IMR-90 (cell line): ENCODE data around the gene CARS2. TPM values are rescaled to one million over a fixed set of nuclear protein-coding genes. Genes with fewer than 3 reads are reported as not detected.

ENCODE experiments used
- ATAC-seq: fragments of 200-7000 bp; cut with Tn5 transposase; 2 replicates; pipeline ENCODE4 v1.9.1; 2020; ENCODE audit warnings: low read depth, mild to moderate bottlenecking, moderate library complexity
- BruUV-seq: library from RNA; stranded (reverse); fragments of 400-500 nt; replicated peaks from 2 replicates; lab custom pipeline; 2021; lab: Mats Ljungman, UMichigan
- CTCF ChIA-PET: fragments of 300-600 bp; formaldehyde crosslinking; extraction: SDS; loops from one replicate; lab custom pipeline; 2021; ENCODE audit warnings: antibody characterized with exemption; lab: Yijun Ruan, JAX
- POLR2A ChIA-PET: fragments of 300-600 bp; sonication (Branson Sonifier 250); formaldehyde crosslinking; loops from one replicate; lab custom pipeline; 2022; ENCODE audit warnings: antibody characterized with exemption; ENCODE audit not compliant: unreplicated experiment; lab: Charles Lee
- DNase-seq: peaks from one replicate; pipeline ENCODE4 v3.0.0; 2013
- H2AFZ ChIP-seq: replicated peaks from 2 replicates; pipeline ENCODE3; 2013; ENCODE audit warnings: low read length, mild to moderate bottlenecking; ENCODE audit not compliant: poor library complexity
- H2AK5ac ChIP-seq: 2 replicates; pipeline ENCODE4 v1.6.1; 2013; ENCODE audit warnings: low read depth, low read length, inconsistent platforms
- H2AK9ac ChIP-seq: replicated peaks from 2 replicates; pipeline ENCODE3; 2013; ENCODE audit warnings: mild to moderate bottlenecking, low read depth, low read length, moderate library complexity; ENCODE audit not compliant: poor library complexity
- H2BK120ac ChIP-seq: 2 replicates; pipeline ENCODE4 v1.6.1; 2013; ENCODE audit warnings: low read depth, low read length, inconsistent platforms
- H2BK15ac ChIP-seq: 3 replicates; pipeline ENCODE4 v1.6.1; 2013; ENCODE audit warnings: low read depth, low read length, inconsistent platforms
- H2BK20ac ChIP-seq: 2 replicates; pipeline ENCODE4 v1.6.1; 2013; ENCODE audit warnings: low read depth, mild to moderate bottlenecking, inconsistent platforms, low read length, moderate library complexity
- H2BK5ac ChIP-seq: 2 replicates; pipeline ENCODE4 v1.6.1; 2013; ENCODE audit warnings: mild to moderate bottlenecking, low read depth, low read length, inconsistent platforms; ENCODE audit not compliant: poor library complexity, severe bottlenecking
- H3K14ac ChIP-seq: replicated peaks from 2 replicates; pipeline ENCODE4 v1.6.1; 2013; ENCODE audit warnings: low read depth, low read length, inconsistent platforms
- H3K18ac ChIP-seq: 2 replicates; pipeline ENCODE4 v1.6.1; 2013; ENCODE audit warnings: low read depth, low read length, control low read depth
- H3K23ac ChIP-seq: 2 replicates; pipeline ENCODE4 v1.6.1; 2013; ENCODE audit warnings: low read depth, low read length, inconsistent platforms
- H3K27ac ChIP-seq: 2 replicates; pipeline ENCODE4 v1.5.1; 2013; ENCODE audit warnings: mild to moderate bottlenecking, control low read depth, low read length; ENCODE audit not compliant: insufficient read depth
- H3K27me3 ChIP-seq: 2 replicates; pipeline ENCODE4 v1.6.1; 2013; ENCODE audit warnings: low read length; ENCODE audit not compliant: control insufficient read depth, insufficient read depth
- H3K36me3 ChIP-seq: 2 replicates; pipeline ENCODE4 v1.6.1; 2013; ENCODE audit warnings: low read length, mixed read lengths; ENCODE audit not compliant: control insufficient read depth, insufficient read depth
- H3K4ac ChIP-seq: 2 replicates; pipeline ENCODE4 v1.6.1; 2013; ENCODE audit warnings: low read depth, low read length, inconsistent platforms
- H3K4me1 ChIP-seq: 2 replicates; pipeline ENCODE4 v1.6.1; 2013; ENCODE audit warnings: low read length, mixed read lengths; ENCODE audit not compliant: control insufficient read depth, insufficient read depth
- H3K4me2 ChIP-seq: 2 replicates; pipeline ENCODE4 v1.6.1; 2013; ENCODE audit warnings: low read depth, mild to moderate bottlenecking, control low read depth, low read length, moderate library complexity
- H3K4me3 ChIP-seq: 2 replicates; pipeline ENCODE4 v1.5.1; 2013; ENCODE audit warnings: low read depth, mild to moderate bottlenecking, control low read depth, low read length, moderate library complexity; ENCODE audit not compliant: insufficient read depth
- H3K56ac ChIP-seq: 2 replicates; pipeline ENCODE4 v1.6.1; 2013; ENCODE audit warnings: low read length, inconsistent platforms; ENCODE audit not compliant: insufficient read depth; ENCODE audit errors: extremely low read depth
- H3K79me1 ChIP-seq, 2 experiments: 2 replicates each; pipeline ENCODE4 v1.6.1; 2013; ENCODE audit warnings: low read length in 2 of 2, inconsistent platforms in 1 of 2, low read depth in 1 of 2
- H3K9ac ChIP-seq: 2 replicates; pipeline ENCODE4 v1.6.1; 2013; ENCODE audit warnings: low read depth, low read length, control low read depth
- H3K9me1 ChIP-seq: 2 replicates; pipeline ENCODE4 v1.6.1; 2013; ENCODE audit warnings: low read length, inconsistent platforms; ENCODE audit not compliant: insufficient read depth
- H3K9me3 ChIP-seq: 2 replicates; pipeline ENCODE4 v1.6.1; 2013; ENCODE audit warnings: low read length; ENCODE audit not compliant: control insufficient read depth, insufficient read depth
- H4K20me1 ChIP-seq: 2 replicates; pipeline ENCODE4 v1.6.1; 2013; ENCODE audit warnings: low read length, inconsistent platforms; ENCODE audit not compliant: insufficient read depth
- H4K5ac ChIP-seq: 2 replicates; pipeline ENCODE4 v1.6.1; 2013; ENCODE audit warnings: mild to moderate bottlenecking, low read depth, low read length, control low read depth
- H4K8ac ChIP-seq, 2 experiments: 2 replicates each; pipeline ENCODE4 v1.6.1; 2013; ENCODE audit warnings: low read depth in 2 of 2, low read length in 2 of 2, control low read depth in 1 of 2, inconsistent platforms in 1 of 2
- H4K91ac ChIP-seq: 2 replicates; pipeline ENCODE4 v1.6.1; 2013; ENCODE audit warnings: low read depth, low read length, inconsistent platforms; ENCODE audit not compliant: insufficient read depth
- BHLHE40 ChIP-seq: fragments of 150-350 bp; IDR thresholded peaks from 2 replicates; pipeline ENCODE4 v1.6.1; 2016; ENCODE audit warnings: mild to moderate bottlenecking, low read depth, low read length
- CEBPB ChIP-seq: IDR thresholded peaks from 2 replicates; pipeline ENCODE4 v1.6.1; 2012; ENCODE audit warnings: low read depth, low read length, improper control_type of control experiment
- CHD1 ChIP-seq: IDR thresholded peaks from 2 replicates; pipeline ENCODE4 v1.6.1; 2012; ENCODE audit warnings: low read depth, low read length, improper control_type of control experiment
- CTCF ChIP-seq: conservative IDR thresholded peaks from 2 replicates; pipeline ENCODE4 v1.5.1; 2012; ENCODE audit warnings: mild to moderate bottlenecking, low read depth, low read length, improper control_type of control experiment
- ELK1 ChIP-seq: fragments of 150-350 bp; IDR thresholded peaks from 2 replicates; pipeline ENCODE4 v1.6.1; 2016; ENCODE audit warnings: low read depth, mild to moderate bottlenecking, low read length, moderate library complexity, borderline replicate concordance
- FOS ChIP-seq: fragments of 150-350 bp; IDR thresholded peaks from 2 replicates; pipeline ENCODE4 v1.6.1; 2016; ENCODE audit warnings: low read depth, low read length
- MAFK ChIP-seq: IDR thresholded peaks from 2 replicates; pipeline ENCODE4 v1.6.1; 2012; ENCODE audit warnings: low read depth, low read length, improper control_type of control experiment
- MAZ ChIP-seq: IDR thresholded peaks from 2 replicates; pipeline ENCODE4 v1.6.1; 2012; ENCODE audit warnings: low read depth, mild to moderate bottlenecking, low read length, improper control_type of control experiment, moderate library complexity, borderline replicate concordance
- MXI1 ChIP-seq: IDR thresholded peaks from 2 replicates; pipeline ENCODE4 v1.6.1; 2012; ENCODE audit warnings: low read depth, mild to moderate bottlenecking, low read length, moderate library complexity, borderline replicate concordance
- NFE2L2 ChIP-seq: fragments of 150-350 bp; IDR thresholded peaks from 2 replicates; pipeline ENCODE4 v1.6.1; 2016; ENCODE audit warnings: low read depth, mild to moderate bottlenecking, low read length
- RAD21 ChIP-seq: IDR thresholded peaks from 2 replicates; pipeline ENCODE4 v1.6.1; 2012; ENCODE audit warnings: low read length, improper control_type of control experiment
- RCOR1 ChIP-seq: IDR thresholded peaks from 2 replicates; pipeline ENCODE4 v1.6.1; 2012; ENCODE audit warnings: mild to moderate bottlenecking, low read length, improper control_type of control experiment; ENCODE audit not compliant: insufficient replicate concordance
- SMC3 ChIP-seq: fragments of 150-350 bp; IDR thresholded peaks from 2 replicates; pipeline ENCODE4 v1.6.1; 2016; ENCODE audit warnings: low read depth, mild to moderate bottlenecking, antibody characterized with exemption, low read length, moderate library complexity
- USF2 ChIP-seq: fragments of 150-350 bp; IDR thresholded peaks from 2 replicates; pipeline ENCODE4 v1.6.1; 2017; ENCODE audit warnings: mild to moderate bottlenecking, antibody characterized with exemption, low read length, low read depth
- WGBS, 2 experiments: methylation state at CpG; one replicate each; pipeline versions ENCODE4 v1.1.5 to v1.1.7; 2013; ENCODE audit warnings: missing lambda C conversion rate in 2 of 2; ENCODE audit not compliant: insufficient read length in 1 of 2; ENCODE audit errors: extremely low coverage in 2 of 2; 5-methylcytosine and 5-hydroxymethylcytosine counted together
- dilution Hi-C: fragments of 300-500 bp; cut with HindIII; formaldehyde crosslinking; loops from one replicate; pipeline ENCODE4 v1.14.3; 2018; ENCODE audit warnings: low sequenced_read_pairs; ENCODE audit not compliant: unreplicated experiment
- in situ Hi-C: fragments of 300-500 bp; cut with MboI; formaldehyde crosslinking; loops from 3 replicates; pipeline ENCODE4 v1.14.3; 2019; ENCODE audit warnings: low sequenced_read_pairs, inconsistent platforms, mixed read lengths
- intact Hi-C: fragments of 100-400 bp; cut with micrococcal nuclease; formaldehyde crosslinking; loops from 2 replicates; pipeline ENCODE4 v1.10.0; 2022
- polyA plus RNA-seq, 3 experiments: library from polyadenylated mRNA; depleted of rRNA; stranded (reverse); fragments of >200 nt; gene quantifications; 2 replicates each; pipeline ENCODE4 v1.2.3, GENCODE V29; 2012; ENCODE audit warnings: low replicate concordance in 1 of 3
- total RNA-seq: library from RNA; depleted of rRNA; stranded (reverse); fragments of >200 nt; gene quantifications from 2 replicates; pipeline ENCODE4 v1.2.3, GENCODE V29; 2012

CARS2 gene
- total and polyA plus RNA-seq, 2 of the 4 experiments (the other 2 are of a cell fraction): 76.2 to 76.4 TPM

GRCh38 chr13:110593430-110594130 is 112.3 kb downstream of the CARS2 start:
- no peak overlapping the region for H3K14ac ChIP-seq
- no CpG with 5 or more reads among the region's 6 CpGs for WGBS, 2 experiments
- H2AFZ ChIP-seq: no peak overlapping the region
- no peak overlapping the region for H3K18ac ChIP-seq
- H3K56ac ChIP-seq: no peak overlapping the region
- H2AK5ac ChIP-seq: no peak overlapping the region
- H3K27ac ChIP-seq: no peak overlapping the region
- H3K9ac ChIP-seq: no peak overlapping the region
- H3K4ac ChIP-seq: no peak overlapping the region
- H3K9me1 ChIP-seq: no peaks in the 10 kb centered on the region
- H3K79me1 ChIP-seq: no peaks in the 10 kb centered on the region
- ChIA-PET CTCF (interaction anchor here (0.6 to 1.1 kb wide), 4 partner anchors 9 to 288 kb away, joined by 3 to 4 read pairs (median 3); no protein-coding TSS in a partner anchor), POLR2A (no interaction called here)
- no TSS peak for BruUV-seq
- in situ Hi-C loops: loop anchor here (25.0 kb wide), 1 partner anchor 219 kb away; no protein-coding TSS in a partner anchor
- ATAC-seq: peak; percentile 81
- H3K4me3 ChIP-seq: no peak overlapping the region
- DNase-seq: peak; percentile 57
- no peak overlapping the region for H4K91ac ChIP-seq
- no peak overlapping the region for H2BK120ac ChIP-seq
- no peak overlapping the region for H2BK20ac ChIP-seq
- no peak overlapping the region for H2BK15ac ChIP-seq
- no peak overlapping the region for H3K4me2 ChIP-seq
- H4K5ac ChIP-seq: no peak overlapping the region
- dilution Hi-C loops: no loop called here
- H3K9me3 ChIP-seq: no peaks in the 10 kb centered on the region
- no peak overlapping the region for H4K8ac ChIP-seq
- H2AK9ac ChIP-seq: no peak overlapping the region
- no peak overlapping the region for H2BK5ac ChIP-seq
- no peak overlapping the region for H3K23ac ChIP-seq
- H3K4me1 ChIP-seq: 0 out of 2 replicates have a peak, but pooled peaks cover 4% of the 10 kb centered on the region
- intact Hi-C loops: loop anchor here (1.0 to 5.0 kb wide), 4 partner anchors 121 to 459 kb away; no protein-coding TSS in a partner anchor
- H4K20me1 ChIP-seq: no peaks in the 10 kb centered on the region
- H3K27me3 ChIP-seq: peaks cover 2% of the 10 kb centered on the region; the same call in 1 of the 2 replicates
- H3K36me3 ChIP-seq: no peaks in the 10 kb centered on the region
- TF ChIP-seq RAD21 (peak; percentile 66), MXI1 (no peak), USF2 (no peak), NFE2L2 (no peak), SMC3 (peak; percentile 34; the same call in 1 of the 2 replicates), FOS (no peak), CEBPB (peak; percentile 43; the same call in 1 of the 2 replicates), MAZ (no peak), RCOR1 (no peak), BHLHE40 (no peak), CHD1 (no peak), ELK1 (no peak), MAFK (no peak), CTCF (peak; percentile 61)
